Hypothalamus (tissue), 51 donors: Measurements from ENCODE around the gene OR5A2.
"Not testable (repeated sequence)": the region's sequence is repeated elsewhere in the genome, so short reads cannot be mapped to it uniquely, and the experiment has no call there.

Source experiments
- DNase-seq, 51 donors: peaks; one replicate each; lab custom pipeline; 2025; lab: John Stamatoyannopoulos, UW

Gene OR5A2, protein sequence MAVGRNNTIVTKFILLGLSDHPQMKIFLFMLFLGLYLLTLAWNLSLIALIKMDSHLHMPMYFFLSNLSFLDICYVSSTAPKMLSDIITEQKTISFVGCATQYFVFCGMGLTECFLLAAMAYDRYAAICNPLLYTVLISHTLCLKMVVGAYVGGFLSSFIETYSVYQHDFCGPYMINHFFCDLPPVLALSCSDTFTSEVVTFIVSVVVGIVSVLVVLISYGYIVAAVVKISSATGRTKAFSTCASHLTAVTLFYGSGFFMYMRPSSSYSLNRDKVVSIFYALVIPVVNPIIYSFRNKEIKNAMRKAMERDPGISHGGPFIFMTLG

DNA sequence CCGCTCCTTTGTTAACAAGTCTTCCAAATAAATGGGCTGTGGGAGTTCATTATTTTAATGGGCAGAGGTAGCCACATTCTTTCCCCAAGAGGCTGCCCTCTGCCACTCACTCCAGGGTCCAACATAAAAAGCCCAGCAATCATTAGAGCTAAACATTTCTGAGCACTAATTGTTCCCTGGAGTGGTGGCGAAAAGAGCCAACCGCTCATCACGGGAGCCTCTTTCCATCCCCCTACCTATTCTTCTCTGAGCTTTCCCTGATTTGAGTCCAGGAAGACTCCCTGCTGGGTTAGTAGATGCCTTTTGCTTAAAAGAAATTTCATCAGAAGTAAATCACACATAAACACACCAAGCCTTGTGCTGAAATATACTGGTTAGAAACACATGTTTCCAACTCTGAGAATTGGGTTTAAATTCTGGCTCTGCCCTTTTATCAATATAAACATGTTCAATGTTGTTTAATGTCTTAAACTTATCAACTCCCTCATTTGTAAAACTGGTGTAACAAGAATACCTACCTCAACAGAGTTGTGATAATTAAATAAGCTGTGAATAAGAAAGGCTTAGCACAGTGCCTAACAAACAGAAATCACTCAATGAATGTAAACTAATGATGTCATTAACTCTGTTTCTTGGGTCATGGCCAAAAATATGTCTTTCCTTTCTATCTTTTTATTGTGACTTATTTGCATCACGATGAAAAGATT, at the start of gene OR5A2:
Gene OR5A2 (minus strand): TSS at position 53 of the 707 bp plus-strand sequence. CDS start 3,460 bp downstream, outside the sequence.
- no peak for DNase-seq

DNA sequence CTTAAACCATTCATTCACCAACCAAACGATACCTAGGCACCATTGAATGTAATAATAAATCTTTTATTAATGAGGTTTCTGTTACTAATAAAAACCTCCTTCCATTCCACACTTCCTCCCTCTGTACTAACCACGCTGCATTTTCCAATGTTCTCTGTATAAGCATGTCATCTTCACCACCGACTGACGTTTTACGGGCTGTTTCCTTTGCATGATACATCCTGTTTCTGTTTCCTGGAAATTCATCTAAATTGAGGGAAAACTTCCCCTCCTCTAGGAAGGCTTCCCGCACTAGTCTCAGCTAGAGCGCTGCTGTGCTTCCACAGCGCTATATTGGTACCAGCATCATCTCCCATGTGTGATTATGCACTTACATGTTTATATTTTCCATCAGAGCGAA, 49.0 kb upstream of the OR5A2 start:
- no peak for DNase-seq

DNA sequence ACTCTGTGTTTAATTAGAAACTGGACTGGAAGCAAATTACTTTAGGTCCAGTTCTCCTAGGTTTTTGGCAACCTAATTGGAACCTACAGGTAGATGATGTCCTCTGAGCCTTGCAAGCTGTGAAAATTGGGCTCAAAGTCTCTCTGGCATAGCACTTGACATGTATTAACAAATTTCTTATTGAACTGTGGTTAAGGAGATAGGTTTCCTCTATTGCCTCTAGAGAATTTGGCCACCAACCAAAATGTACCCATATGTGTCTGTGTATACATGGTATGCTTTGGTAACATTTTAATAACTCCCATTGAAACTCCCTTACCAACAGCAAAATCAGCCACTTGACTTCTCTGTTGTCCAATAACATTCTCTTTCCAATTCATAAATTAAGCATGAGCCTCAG, 46.8 kb upstream of the OR5A2 start, which contains the start of gene OR4D10:
Gene OR4D10 (plus strand): TSS at position 301 of the 400 bp plus-strand sequence. CDS start 4,115 bp downstream, outside the sequence.
- DNase-seq, result no peak

DNA sequence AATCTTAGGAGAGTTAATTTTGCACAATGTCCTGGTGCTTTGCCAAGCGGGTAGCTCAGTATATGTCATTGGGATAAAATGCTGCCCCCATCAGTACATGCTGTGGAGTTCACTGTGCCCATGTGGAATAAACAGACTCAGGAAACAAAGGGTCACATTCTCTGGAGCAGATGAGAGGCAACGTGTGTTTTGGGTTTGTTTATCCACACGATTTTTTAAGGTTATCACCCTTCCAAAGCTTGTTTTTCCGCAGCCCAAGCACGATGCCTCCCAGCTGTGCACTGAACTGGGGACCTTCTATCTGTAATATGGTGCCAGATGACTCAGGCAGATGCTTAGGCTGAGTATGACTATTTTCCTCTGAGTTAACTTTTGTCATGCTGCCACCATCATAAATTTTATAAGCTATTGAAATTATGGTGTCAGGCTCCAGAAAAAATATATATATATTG, 37.0 kb upstream of the OR5A2 start:
- no peak for DNase-seq

DNA sequence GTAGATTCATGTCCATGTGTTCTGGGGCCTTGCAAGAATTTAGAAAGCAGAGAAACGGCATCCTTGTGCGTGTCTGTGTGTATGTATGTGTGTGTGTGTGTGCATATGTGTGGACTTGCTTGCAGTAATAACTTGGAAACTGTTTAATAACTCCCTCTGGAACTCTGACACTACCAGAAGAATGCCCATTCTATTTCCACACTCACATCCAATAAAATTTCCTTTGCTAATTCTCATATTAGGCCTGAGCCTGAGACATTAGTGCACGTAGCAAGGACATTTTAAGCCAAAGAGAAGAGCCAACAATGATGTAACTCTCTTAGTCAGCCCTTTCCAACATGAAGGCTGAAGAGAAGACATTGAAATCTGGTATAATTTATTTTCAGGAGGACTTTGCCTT, 33.7 kb upstream of the OR5A2 start:
- no peak for DNase-seq

DNA sequence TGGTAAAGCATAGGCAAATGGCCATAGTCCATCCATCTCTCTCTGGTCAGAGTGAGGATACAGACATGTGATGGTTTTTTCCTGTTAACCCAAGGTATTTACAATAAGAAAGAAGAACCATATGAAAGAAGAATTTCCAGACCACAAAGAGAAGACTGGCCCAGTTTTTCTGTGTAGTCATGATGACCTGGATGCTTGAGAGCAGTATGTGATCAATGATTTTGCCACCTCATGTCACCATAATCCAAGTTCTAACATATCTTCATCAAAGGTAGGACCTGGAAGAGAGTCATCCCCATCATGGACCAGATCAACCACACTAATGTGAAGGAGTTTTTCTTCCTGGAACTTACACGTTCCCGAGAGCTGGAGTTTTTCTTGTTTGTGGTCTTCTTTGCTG, 30.4 kb upstream of the OR5A2 start, which contains the start of gene OR4D6:
Gene OR4D6 (plus strand): TSS at position 301 of the 400 bp plus-strand sequence. CDS start 0 bp downstream, at position 301.
- no peak for DNase-seq

DNA sequence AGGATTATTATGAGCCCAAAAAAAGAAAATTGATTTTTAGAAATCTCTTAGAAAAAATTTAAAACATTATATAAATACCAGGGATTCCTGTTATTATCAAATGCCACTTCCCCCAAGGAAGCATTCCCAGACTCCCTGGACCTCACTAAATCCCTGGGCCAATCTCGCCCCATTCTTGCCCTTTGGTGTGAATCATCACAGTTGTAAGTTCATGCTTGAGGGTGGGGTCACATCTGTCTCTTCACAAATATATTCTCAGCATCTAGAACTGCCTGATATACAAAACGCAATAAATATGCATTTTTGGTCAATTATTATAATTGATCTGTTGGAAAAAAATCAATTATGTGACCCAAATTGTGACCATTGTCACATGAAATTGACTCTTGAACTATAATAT, 22.3 kb upstream of the OR5A2 start:
- no peak for DNase-seq

DNA sequence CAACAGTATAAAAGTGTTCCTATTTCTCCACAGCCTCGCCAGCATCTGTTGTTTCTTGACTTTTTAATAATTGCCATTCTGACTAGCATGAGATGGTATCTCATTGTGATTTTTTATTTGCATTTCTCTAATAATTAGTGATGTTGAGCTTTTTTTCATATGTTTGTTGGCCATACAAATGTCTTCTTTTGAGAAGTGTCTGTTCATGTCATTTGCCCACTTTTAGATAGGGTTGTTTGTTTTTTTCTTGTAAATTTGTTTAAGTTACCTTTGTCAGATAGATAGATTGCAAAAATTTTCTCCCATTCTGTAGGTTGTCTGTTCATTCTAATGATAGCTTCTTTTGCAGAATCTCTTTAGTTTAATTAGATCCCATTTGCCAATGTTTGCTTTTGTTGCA, 19.4 kb upstream of the OR5A2 start:
- DNase-seq, result not testable (repeated sequence)

DNA sequence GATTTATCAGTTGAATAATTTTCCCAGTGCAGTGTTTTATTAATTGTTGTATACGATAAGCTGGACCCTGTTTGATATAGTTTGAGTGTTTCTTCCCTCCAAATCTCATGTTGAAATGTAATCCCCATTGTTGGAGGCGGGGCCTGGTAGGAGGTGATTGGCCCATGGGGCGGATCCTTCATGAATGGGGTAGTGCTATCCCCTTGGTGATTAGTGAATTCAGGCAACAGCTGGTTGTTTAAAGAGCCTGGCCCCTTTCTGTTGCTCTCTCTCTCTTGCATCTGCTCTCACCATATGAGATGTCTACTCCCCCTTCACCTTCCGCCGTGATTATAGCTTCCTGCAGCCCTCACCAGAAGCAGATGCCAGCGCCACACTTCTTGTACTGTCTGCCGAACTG, 11.6 kb upstream of the OR5A2 start:
- no peak for DNase-seq

DNA sequence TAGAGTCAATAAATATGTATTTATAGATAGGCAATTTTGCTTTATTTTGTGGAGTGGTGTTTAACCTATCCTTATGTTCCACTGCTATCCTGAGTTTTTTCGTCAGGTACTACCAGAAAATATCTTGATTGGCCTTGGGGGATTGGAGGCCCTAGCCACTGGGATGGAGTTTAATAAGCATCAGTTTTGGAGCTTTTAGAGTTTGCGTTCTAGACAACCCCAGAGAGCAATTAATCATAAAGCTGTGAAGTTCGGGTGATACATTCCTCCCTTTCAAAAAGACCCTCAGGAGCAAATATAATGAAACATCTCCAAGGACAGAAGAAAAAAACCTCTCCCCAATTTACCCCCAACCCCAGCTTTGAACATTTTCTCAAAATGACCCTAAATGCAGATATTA, 10.0 kb upstream of the OR5A2 start, which contains the start of gene OR5A1:
Gene OR5A1 (plus strand): TSS at position 301 of the 400 bp plus-strand sequence. CDS start 6,700 bp downstream, outside the sequence.
- no peak for DNase-seq

DNA sequence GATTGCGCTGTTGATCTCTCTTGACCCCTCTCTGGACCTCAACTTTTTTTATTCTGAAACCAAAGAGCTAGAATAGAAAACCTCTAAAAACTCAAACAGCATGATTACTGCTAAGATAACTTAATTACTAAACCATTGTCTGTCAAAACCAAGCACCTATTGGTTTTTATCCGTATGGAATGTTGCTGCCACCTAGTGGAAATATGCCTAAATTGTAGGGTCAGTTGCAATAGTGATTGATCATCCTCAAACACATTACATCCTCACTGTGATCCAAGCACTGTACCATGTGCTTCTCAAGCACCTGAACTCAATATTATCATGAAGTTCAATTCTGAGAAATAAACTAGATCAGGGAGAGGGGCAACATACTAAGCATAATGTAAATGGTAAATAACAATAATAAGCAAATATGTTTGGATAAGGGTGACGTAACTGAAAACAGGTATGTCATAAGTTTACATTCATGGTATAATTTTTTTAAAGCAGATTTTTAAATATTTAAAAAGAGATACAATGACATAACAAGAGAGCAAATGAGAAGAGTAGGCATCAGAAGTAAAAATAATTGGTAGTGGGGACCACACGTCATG, 3.8 kb upstream of the OR5A2 start:
- no peak for DNase-seq

DNA sequence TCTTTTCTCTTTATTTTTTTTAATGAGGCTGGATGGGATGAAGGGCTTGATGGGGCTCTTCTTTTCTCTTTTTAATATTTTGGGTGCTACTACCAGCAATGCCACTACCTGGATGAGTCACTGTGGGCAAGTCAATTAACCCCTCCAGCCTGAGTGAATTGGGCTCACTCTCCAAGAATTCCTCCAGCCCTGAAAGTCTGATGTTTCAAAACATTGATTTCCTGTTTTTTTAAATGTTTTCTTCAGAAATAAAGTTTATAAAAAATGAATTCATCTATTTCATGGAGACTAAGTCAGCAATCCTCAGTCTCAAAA, 812 bp upstream of the OR5A2 start:
- DNase-seq, result no peak

DNA sequence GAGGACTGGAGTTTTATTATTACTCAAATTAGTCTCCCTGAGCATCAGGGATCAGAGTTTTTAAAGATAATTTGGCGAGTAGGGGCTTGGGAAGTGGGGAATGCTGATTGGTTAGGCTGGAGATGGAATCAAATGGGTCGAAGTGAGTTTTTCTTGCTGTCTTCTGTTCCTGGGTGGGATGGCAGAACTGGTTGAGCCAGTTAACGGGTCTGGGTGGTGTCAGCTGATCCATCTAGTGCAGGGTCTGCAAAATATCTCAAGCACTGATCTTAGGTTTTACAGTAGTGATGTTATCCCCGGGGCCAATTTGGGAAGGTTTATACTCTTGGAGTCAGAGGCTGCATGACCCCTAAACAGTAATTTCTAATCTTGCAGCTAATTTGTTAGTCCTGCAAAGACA, 1.1 kb downstream of the OR5A2 start:
- DNase-seq, result no peak

DNA sequence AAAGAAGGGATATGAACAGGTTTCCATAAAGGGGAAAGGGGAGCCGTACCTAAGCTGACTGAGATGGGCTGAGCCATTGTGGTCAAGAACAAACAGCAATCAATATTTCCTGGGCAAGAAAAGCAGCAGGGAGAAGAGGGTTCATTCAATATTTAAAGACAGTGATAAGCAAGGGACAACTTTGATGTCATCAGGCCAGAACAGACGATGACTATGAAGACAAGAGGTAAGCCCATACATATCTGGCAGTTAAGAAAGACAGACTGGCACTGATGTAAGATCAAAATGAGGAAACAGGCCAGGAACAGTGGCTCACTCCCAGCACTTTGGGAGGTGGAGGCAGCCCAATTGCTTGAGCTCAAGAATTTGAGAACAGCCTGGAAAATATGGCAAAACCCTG, 2.4 kb downstream of the OR5A2 start:
- no peak for DNase-seq

DNA sequence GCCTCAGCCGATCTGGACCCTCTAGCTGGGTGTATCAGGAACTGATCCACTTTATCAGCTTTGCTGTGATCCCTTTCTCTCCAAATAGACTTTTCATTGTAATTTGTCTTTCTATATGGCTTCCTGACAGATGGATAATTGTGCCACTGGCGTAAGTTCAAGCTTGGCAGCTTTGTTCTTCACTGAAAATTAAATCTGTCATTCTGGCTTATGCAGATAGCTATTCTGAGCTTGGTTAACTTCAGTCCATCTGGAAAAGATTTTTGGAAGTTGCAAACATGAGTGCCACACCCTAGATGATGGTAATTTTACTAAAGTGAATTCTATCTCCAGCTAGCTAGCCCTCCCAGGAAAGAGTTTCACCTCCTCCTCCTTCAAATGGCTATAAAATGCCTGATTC, 8.1 kb downstream of the OR5A2 start:
- DNase-seq, result no peak

DNA sequence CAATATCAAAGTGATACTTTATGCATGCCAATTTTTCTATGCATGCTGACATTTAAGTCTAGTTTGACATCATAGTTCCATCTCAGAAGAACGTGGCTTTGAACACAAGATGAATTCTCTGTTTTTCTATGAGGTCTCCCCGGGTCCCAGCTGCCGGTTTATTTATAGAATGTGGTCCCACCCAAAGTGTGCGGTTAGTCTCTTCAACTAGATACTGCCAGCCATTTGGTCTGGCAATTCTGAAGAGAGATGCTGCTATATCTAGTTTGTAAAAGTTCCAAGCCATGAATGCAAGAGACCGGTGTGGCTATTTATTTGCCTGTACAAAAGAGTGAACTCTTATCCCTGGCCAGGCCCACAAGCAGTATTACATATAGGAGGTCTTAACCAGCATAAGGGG, 9.2 kb downstream of the OR5A2 start:
- no peak for DNase-seq

DNA sequence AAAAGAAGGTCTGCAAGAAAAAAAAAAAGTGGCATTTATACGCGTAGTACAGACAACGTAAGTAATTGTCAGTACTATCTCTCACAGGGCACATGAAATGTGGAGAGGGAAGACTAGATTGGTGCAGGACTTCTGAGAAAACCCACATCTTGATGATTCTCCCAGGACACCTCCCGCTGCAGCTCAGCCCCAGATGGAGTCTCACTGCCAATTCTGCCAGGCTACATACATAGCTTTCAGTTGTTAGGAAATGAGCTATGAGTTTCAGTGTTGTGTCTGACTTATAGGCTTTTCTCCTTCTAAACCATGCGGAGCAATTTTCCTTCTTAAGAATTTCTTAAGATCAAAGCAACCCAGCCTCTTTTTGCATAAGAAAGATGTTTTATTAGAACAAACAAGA, 9.6 kb downstream of the OR5A2 start:
- peak in 1 of 51 donors; percentile 2 for DNase-seq

DNA sequence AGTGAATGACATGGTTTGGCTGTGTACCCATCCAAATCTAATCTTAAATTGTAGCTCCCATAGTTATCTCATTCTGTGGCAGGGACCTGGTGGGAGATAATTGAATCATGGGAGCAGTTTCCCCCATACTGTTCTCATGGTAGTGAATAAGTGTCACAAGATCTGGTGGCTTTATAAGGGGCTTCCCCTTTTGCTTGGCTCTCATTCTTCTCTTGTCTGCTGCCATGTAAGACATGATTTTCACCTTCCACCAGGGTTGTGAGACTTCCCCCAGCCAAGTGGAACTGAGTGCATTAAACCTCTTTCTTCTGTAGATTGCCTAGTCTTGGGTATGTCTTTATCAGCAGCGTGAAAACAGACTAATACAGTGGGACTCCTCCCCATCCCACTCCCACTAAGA, 11.1 kb downstream of the OR5A2 start:
- no peak for DNase-seq

DNA sequence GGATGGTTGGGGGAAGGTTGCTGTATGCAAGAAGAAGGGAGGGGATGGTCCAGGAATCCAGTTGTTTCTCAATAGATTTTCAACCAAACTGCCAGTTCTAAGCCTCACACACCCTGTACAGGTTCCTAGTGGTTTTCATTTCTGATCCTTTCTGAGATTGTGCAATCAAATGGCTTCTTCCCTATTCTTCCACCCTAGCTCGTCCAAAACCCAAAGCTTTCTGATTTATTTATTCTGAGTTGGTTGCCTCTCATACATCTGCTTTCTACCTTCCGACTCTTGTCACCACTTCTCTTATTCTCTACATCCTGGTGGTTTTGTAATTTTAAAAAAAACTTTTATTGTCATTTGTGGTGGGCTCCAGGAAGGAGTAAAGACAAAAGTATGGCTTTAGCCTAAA, 12.6 kb downstream of the OR5A2 start:
- DNase-seq, result no peak

DNA sequence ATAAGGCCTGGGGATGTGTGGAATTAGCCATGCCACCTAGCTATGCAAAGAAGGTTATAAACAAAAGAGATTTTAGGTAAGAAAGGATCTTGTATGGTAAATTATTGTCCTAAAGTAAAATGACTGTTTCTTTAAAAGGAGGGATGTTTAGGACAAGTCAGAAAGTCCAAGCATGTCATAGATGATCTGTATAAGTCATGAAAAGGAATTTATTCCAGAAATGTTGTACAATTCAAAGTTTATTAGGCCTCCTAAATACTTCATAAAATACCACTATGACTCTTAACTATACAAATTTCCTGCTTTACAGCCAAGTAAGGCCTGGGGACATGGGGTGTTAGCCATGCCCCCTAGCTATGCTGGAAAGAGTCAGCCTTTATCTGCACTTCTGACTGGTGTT, 22.7 kb downstream of the OR5A2 start:
- DNase-seq, result no peak

DNA sequence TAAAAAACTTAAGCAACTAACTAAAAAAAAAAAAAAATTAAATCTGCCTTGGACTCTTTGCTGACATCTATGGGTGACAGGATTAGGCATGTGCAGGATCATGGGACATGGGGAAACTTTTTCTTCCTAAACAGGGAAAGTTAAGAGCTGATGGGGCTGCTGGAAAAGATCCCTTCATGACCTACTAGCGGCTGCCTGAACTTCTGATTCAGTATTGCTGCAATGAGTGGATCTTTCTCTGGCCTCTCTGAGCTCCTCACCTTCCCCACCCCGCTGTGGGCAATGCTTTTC, 25.0 kb downstream of the OR5A2 start:
- no peak for DNase-seq
